ENCODE measurements around the gene RBM20. TPM values are rescaled to one million over a fixed set of nuclear protein-coding genes. Genes with fewer than 3 reads are reported as not detected.

RBM20 gene
- total and polyA plus RNA-seq, 7 donors = 0.23 to 7.8 (median 5.4) TPM; not detected in 1

GRCh38 chr10:110709964-110710587, 65.9 kb downstream of the RBM20 start:
- 92 to 95% methylated on average over 10 of the region's 10 CpGs for WGBS, 2 donors
- Histone ChIP-seq H3K4me3 (no peak overlapping the region), H3K27ac (no peak overlapping the region), H3K4me1 (peaks cover 0 to 30% (median 16%) of the 10 kb centered on the region in 4 donors), H3K36me3 (no peaks in the 10 kb centered on the region), H3K9me3 (no peaks in the 10 kb centered on the region), H3K27me3 (no peaks in the 10 kb centered on the region)
- intact Hi-C loops (cut with DNase I) = no loop called here
- TF ChIP-seq POLR2AphosphoS5 (IDR thresholded peaks at IDR 0.05) (no peak), POLR2A (IDR thresholded peaks at IDR 0.05) (no peak), CTCF (IDR thresholded peaks at IDR 0.05) (no peak)
- no peak for DNase-seq

GRCh38 chr10:110710621-110711020, 66.5 kb downstream of the RBM20 start:
- H3K27ac ChIP-seq = no peak overlapping the region
- H3K9me3 ChIP-seq = no peaks in the 10 kb centered on the region
- no peaks in the 10 kb centered on the region for H3K27me3 ChIP-seq
- no peaks in the 10 kb centered on the region for H3K36me3 ChIP-seq
- WGBS, 2 donors = 84 to 93% methylated on average over 5 of the region's 5 CpGs
- H3K4me1 ChIP-seq = peaks cover 0 to 30% (median 15%) of the 10 kb centered on the region in 4 donors
- no peak overlapping the region for H3K4me3 ChIP-seq
- intact Hi-C loops (cut with DNase I) = no loop called here
- TF ChIP-seq EP300 (IDR thresholded peaks at IDR 0.05) (no peak), POLR2A (IDR thresholded peaks at IDR 0.05) (no peak), CTCF (IDR thresholded peaks at IDR 0.05) (no peak), POLR2AphosphoS5 (IDR thresholded peaks at IDR 0.05) (no peak)
- no peak for DNase-seq

- Histone ChIP-seq H3K9me3 (no peaks in the 10 kb centered on the region), H3K4me1 (peaks cover 0 to 26% (median 12%) of the 10 kb centered on the region in 4 donors), H3K27ac (no peak overlapping the region), H3K27me3 (no peaks in the 10 kb centered on the region), H3K36me3 (no peaks in the 10 kb centered on the region), H3K4me3 (no peak overlapping the region)
- WGBS, 2 donors = 77 to 78% methylated on average over 4 of the region's 4 CpGs
- TF ChIP-seq CTCF (IDR thresholded peaks at IDR 0.05) = no peak
- DNase-seq = no peak
- intact Hi-C loops (cut with DNase I) = no loop called here
Observed at GRCh38 chr10:110711382-110711781, 67.2 kb downstream of the RBM20 start.

- TF ChIP-seq POLR2A (IDR thresholded peaks at IDR 0.05) (no peak), CTCF (IDR thresholded peaks at IDR 0.05) (no peak), POLR2AphosphoS5 (IDR thresholded peaks at IDR 0.05) (no peak), EP300 (IDR thresholded peaks at IDR 0.05) (no peak)
- H3K4me3 ChIP-seq = no peak overlapping the region
- no peaks in the 10 kb centered on the region for H3K36me3 ChIP-seq
- intact Hi-C loops (cut with DNase I) = no loop called here
- no peak overlapping the region for H3K27ac ChIP-seq
- peaks cover 0 to 12% (median 8%) of the 10 kb centered on the region in 4 donors for H3K4me1 ChIP-seq
- H3K9me3 ChIP-seq = no peaks in the 10 kb centered on the region
- no peaks in the 10 kb centered on the region for H3K27me3 ChIP-seq
- DNase-seq = no peak
Observed at GRCh38 chr10:110714356-110714755, 70.2 kb downstream of the RBM20 start.

Data from sigmoid colon (tissue), 7 donors.